ENCODE measurements around the gene TCERG1L.
"Not testable (repeated sequence)": the region's sequence is repeated elsewhere in the genome, so short reads cannot be mapped to it uniquely, and the experiment has no call there.

TCERG1L gene

GRCh38 chr10:131078882-131079280 is 232.6 kb downstream of the TCERG1L start:
- DNase-seq, result not testable (repeated sequence)

DNA sequence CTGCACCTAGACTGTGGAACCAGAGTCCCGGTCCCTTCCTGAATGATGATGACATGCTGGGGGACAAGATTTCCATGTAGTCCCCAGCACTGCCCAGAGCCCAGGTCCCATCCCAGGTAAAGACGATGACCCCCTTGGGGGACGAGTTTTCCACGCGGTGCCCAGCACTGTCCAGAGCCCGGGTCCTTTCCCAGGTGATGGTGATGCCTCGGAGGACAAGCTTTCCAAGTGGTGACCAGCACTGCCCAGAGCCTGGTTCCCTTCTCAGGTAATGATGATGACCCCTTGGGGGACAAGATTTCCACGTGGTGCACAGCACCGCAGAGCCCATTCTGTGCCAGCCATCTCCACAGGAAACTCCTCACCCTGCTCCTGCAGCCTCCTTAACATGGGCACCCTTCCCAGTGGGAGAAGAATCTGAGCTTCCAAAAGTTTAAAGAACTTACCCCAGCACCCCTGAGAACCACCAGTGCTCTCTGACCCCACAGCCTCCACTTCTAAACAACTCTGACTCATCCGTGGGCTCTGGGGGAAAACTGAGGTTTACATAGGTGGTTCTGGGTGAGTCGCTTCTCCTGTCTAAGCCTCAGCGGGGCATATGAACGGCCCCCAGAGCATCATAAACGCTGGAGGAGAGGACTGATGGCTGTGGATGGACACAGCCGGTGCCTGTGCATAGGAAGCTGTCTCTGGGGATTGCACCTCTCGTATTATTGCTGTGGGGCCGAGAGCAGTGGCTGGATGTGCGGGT is 233.2 kb downstream of the TCERG1L start:
- DNase-seq, result no peak

DNA sequence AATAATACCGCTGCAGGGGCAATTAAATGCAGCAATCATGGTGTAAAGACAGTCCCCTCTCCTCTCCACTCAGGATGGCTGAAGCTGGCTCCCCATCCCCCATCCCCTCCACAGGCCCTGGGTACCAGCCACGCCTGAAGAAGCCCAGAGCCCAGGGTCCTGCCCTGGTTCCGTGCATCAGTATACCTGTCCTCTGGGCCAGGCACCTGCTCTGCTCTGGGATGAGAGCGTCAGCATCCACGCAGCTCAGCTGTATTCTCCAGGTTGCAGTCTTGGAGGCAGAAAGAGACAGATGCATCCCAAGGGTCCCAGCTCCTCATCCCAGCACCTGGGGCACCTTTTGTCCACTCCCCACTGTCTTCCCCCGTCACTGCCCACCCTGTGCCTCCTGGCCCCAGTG is 233.8 kb downstream of the TCERG1L start:
- no peak for DNase-seq

- no peak for DNase-seq
These were observed 234.5 kb downstream of the TCERG1L start for GRCh38 chr10:131077031-131077430.

- DNase-seq, result no peak
These were observed 235.2 kb downstream of the TCERG1L start for GRCh38 chr10:131076356-131076755.

GRCh38 chr10:131075218-131075770 is 236.2 kb downstream of the TCERG1L start:
- no peak for DNase-seq

DNA sequence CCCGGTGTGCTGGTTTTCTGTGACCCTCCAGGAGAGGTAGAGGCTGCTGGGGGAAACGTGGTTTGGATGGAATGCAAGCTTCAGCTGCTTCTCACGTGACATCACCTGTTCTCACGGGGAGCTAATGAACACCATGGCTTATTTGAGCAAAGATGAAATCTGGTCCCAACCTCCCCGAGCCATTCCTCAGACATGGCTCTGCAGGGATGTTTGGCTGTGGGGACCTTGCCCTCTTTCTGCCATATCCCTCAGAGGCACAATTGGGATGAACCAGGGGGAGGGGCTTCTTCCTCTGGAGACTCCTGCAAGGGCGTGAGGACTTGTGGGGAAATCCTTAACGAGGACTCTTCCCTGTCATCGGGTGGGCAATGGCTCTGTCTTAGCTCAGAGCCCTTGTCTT is 236.8 kb downstream of the TCERG1L start:
- DNase-seq, result no peak

GRCh38 chr10:131073469-131074035 is 238.0 kb downstream of the TCERG1L start:
- no peak for DNase-seq

DNA sequence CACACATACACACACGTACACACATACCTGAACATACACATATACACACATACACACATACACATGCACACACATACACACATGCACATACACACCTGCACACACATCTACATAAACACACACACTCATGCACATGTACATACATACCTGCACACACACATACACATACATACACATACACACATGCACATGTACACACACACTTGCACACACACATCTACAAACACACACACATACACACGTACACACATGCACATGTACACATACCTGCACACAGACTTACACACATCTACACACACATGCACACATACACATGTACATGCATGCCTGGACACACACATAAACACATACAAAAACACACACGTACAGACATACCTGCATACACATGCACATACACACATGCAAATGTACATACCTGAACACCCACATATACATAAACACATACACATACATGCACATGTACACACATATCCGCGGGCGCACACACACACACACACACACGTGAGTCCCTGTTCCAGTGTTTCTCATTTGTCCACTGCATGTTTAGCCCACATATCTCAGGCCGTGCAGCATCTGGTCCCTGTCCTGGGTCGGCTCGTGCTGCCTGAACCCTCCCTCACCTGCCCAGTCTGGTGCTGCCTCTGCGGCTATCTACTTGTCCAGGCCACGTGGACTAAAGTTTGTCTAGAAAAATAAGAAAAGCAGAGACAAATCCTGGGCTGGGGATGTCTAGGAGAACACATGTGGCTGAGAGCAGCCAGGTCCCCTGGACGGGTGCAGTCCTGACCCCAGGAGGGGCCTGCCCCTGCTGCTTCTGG is 238.7 kb downstream of the TCERG1L start:
- no peak for DNase-seq

GRCh38 chr10:131071721-131072120 is 239.8 kb downstream of the TCERG1L start:
- DNase-seq, result no peak

DNA sequence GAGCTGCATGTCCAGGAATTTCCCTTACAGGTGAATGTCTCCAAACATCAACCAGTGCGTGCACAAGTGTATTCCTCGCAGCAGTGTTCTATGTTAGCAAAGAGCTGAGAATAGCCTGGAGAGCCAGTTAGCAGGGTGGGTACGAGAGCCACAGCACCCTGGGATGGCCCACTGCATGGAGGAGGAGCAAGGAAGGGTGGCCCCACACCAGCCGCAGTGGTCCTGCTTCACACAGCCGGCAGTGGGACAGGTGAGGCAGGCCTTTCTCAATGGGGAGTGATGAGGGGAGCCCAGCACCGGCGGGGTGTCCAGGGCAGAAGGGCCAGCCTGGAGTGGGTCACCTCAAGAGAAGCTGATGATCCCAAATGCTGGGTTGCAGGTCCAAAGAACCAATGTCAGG is 240.7 kb downstream of the TCERG1L start:
- no peak for DNase-seq

- DNase-seq, result no peak
These were observed 242.8 kb downstream of the TCERG1L start for GRCh38 chr10:131068760-131069159.

GRCh38 chr10:131068311-131068710 is 243.2 kb downstream of the TCERG1L start:
- DNase-seq, result no peak

- no peak for DNase-seq
These were observed 243.8 kb downstream of the TCERG1L start for GRCh38 chr10:131067690-131068089.

- DNase-seq, result no peak
These were observed 245.7 kb downstream of the TCERG1L start for GRCh38 chr10:131065673-131066305.

DNA sequence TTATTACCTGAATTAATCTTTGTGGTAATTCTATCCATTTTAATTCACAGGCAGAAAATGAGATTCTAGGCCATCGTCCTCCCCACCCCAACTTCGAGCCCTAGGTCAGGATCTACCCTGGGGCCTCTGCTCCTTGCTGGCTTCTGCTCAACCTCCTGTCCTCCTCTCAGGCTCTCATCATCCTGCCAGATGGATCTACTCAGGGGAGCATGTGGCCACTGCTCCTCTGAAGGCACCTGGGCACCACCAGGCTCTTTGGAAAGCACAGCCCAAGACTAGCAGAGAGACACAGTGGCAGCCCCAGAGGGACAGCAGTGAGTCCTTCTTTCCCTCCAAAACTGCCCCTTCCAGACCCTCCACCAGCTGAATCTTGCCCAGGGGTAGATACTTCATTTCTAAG is 248.2 kb downstream of the TCERG1L start:
- no peak for DNase-seq

DNA sequence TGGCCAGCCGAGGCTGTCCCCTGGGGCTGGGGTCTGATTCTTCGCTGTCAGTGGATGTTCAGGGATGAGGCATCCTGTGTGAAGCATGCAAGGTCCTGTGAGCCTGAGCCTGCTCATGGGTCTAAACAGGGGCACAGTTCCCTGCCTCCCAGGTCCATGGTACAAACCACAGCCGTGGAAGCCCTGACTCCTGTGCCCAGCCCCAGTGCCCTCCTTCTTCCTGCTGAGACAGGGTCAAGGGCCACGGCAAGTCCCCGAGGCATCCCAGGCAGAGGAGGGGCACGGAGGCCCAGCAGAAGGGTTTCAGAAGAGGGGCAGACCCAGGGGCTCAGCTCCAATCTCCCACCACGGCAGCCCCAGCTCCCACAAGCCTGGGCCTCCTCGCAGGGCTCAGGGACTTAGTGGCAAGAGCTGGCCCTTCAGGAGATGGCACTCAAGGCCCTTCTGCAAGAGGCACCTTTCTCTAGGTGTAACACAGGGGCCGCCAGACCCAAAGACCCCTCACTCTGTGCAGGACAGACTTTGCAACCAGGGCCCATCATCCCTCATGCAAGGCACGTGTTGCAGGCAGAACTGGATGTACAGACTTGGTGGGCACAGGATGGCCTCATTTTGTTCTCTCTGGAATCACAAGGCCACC is 248.8 kb downstream of the TCERG1L start:
- no peak for DNase-seq

DNA sequence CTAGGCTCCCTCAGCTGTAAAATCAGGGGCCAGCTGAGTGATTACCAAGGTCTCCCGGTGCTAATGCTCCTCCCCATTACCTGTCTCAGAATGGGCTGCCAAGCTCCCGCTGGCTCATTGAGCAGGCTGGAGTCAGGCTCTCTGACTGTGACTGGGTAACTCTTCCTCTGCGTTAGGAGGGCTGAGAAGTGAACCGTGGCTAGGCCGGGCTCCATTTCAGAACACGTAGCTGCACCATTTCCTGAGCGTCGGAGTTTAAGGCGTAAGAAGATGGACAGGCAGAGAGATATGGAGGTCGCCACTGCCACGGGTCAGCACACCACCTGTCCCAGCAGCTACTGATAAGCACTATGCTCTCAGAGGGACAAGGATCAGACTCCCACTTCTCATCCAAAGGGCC is 250.3 kb downstream of the TCERG1L start:
- no peak for DNase-seq

DNA sequence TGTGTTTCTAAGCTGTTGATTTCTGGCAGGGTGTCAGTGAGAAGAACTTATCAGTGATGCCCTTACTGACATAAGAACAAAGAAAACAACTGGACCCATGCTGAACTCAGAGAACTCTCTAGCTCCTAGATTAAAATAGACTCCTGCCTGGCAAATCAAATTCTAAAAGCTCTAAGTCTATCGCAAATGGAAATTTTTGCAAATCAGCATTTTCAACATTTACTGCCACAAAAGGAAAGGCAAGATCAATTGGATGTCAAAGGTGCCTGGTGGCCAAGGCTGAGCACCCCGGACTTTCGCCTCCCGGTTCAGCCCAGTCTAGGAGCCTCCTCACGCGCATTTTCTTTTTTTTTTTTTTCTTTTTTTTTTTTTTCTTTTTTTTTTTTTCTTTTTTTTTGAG is 251.6 kb downstream of the TCERG1L start:
- DNase-seq, result no peak

DNA sequence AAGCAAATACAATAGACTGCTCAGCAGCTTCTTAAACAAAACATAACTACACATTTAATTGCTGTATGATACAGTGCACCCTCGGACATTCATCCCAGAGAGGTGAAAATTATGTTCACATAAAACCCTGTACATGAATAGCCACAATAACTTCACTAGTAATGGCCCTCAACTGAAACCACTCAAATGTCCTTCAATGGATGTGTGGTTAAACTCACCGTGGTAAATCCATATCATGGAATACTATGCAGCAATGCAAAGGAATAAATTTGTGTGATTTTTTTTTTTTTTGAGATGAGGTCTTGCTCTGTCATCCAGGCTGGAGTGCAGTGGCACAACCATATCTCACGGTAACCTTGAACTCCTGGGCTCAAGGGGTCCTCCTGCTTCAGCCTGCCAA is 252.7 kb downstream of the TCERG1L start:
- DNase-seq, result no peak

DNA sequence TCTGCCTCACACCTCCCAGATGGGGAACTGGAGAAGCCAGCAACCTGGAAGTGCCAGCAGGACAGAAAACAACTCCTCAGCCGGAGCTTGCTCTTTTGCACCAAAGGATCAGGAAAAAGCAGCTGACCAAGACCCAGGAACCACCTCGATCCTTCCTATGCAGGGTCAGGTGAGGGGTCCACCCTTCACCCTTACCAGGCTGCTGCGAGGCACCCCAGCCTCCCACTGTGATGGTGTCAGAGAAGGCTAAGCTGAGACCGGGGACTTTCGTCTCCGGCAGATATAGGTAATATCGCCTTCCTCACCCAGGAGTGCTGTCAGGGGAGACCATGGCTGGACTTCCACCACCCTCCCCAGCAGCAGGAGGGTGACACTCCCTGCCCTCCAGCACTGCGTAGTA is 254.7 kb downstream of the TCERG1L start:
- DNase-seq, result no peak

- no peak for DNase-seq
These were observed 255.4 kb downstream of the TCERG1L start for GRCh38 chr10:131056091-131056579.

DNA sequence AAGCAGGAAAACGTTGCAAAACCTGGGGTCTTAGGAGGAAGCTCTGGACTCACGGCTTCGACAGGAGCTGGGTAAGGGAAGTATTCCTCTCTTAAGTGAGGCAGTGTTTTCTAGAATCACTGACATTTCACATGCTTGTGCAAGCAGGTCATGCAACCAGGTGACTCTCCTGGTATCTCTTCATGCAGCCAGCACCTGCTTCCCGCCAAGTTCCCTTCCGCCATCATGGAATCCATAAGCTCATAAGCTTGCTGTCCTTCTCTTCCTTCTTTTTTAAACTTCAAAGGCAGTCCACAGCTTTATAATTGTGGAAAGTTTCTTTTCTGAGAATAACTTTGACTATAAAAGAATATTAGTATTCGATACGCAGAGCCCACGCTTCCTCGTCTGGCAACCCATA is 256.1 kb downstream of the TCERG1L start:
- no peak for DNase-seq

Data from activated CD8-positive, alpha-beta memory T cell treated with anti-CD3 and anti-CD28 coated beads, Interleukin-2, amount 50 U/mL, for 4 hours (primary cell).